Panc1 (cell line): ENCODE measurements around the gene CPNE6. TPM values are rescaled to one million over a fixed set of nuclear protein-coding genes. Genes with fewer than 3 reads are reported as not detected.

ENCODE experiments used
- ATAC-seq: fragments of 200-7000 bp; cut with Tn5 transposase; 2 replicates; pipeline ENCODE4 v1.9.1; 2020; ENCODE audit warnings: mild to moderate bottlenecking, moderate library complexity
- BruUV-seq: library from RNA; stranded (reverse); fragments of 400-500 nt; replicated peaks from 2 replicates; lab custom pipeline; 2021; lab: Mats Ljungman, UMichigan
- CTCF ChIA-PET: fragments of 300-600 bp; sonication (Branson Sonifier 250); formaldehyde crosslinking; loops from one replicate; lab custom pipeline; 2022; ENCODE audit warnings: antibody characterized with exemption; lab: Charles Lee
- POLR2A ChIA-PET: fragments of 300-600 bp; sonication (Branson Sonifier 250); formaldehyde crosslinking; loops from one replicate; lab custom pipeline; 2022; ENCODE audit warnings: antibody characterized with exemption; lab: Charles Lee
- DNase-seq: peaks from one replicate; pipeline ENCODE4 v3.0.0-alpha.2; 2010; ENCODE audit warnings: low read depth, low spot score
- H3K27ac ChIP-seq: 2 replicates; pipeline ENCODE4 v1.5.1; 2011; ENCODE audit warnings: mild to moderate bottlenecking, low read length, inconsistent platforms
- H3K27me3 ChIP-seq: fragments of 200-500 bp; sonication (Bioruptor generic); 2 replicates; pipeline ENCODE4 v1.6.0; 2014; ENCODE audit warnings: low read length, inconsistent platforms; ENCODE audit not compliant: control insufficient read depth, insufficient read depth
- H3K36me3 ChIP-seq: fragments of 200-500 bp; sonication (Bioruptor generic); 2 replicates; pipeline ENCODE4 v1.5.1; 2014; ENCODE audit warnings: inconsistent platforms, mild to moderate bottlenecking, low read length, moderate library complexity; ENCODE audit not compliant: control insufficient read depth, insufficient read depth
- H3K4me1 ChIP-seq: 2 replicates; pipeline ENCODE4 v1.5.1; 2011; ENCODE audit warnings: inconsistent platforms, mild to moderate bottlenecking, low read length, moderate library complexity; ENCODE audit not compliant: control insufficient read depth, insufficient read depth
- H3K4me3 ChIP-seq, 2 experiments: 2 replicates each; pipeline ENCODE4 v1.5.1; 2011 to 2012; ENCODE audit warnings: low read depth in 2 of 2, low read length in 2 of 2, mild to moderate bottlenecking in 2 of 2, inconsistent platforms in 1 of 2, moderate library complexity in 1 of 2
- H3K9me3 ChIP-seq: fragments of 200-500 bp; sonication (Bioruptor generic); 2 replicates; pipeline ENCODE4 v1.5.1; 2014; ENCODE audit warnings: low read depth, mild to moderate bottlenecking, inconsistent platforms, low read length, moderate library complexity; ENCODE audit not compliant: control insufficient read depth, insufficient read depth
- POLR2AphosphoS5 ChIP-seq: IDR thresholded peaks from 2 replicates; pipeline ENCODE4 v1.6.1; 2012; ENCODE audit warnings: mild to moderate bottlenecking, low read depth, low read length, moderate library complexity
- SIN3A ChIP-seq: IDR thresholded peaks from 2 replicates; pipeline ENCODE4 v1.6.1; 2012; ENCODE audit warnings: low read depth, mild to moderate bottlenecking, low read length, moderate library complexity, borderline replicate concordance; ENCODE audit not compliant: insufficient read depth
- TCF7L2 ChIP-seq: IDR thresholded peaks from 2 replicates; pipeline ENCODE4 v1.6.1; 2011; ENCODE audit warnings: mild to moderate bottlenecking, low read depth, low read length, inconsistent platforms
- in situ Hi-C: cut with HindIII; loops from 2 replicates; pipeline ENCODE4 v1.10.0; 2016; ENCODE audit warnings: low sequenced_read_pairs, low pct_unique_long_range_greater_than_20kb
- intact Hi-C: fragments of 100-400 bp; cut with micrococcal nuclease; formaldehyde crosslinking; loops from one replicate; pipeline ENCODE4 v1.10.0; 2022; ENCODE audit not compliant: unreplicated experiment
- total RNA-seq: library from RNA; stranded (reverse); gene quantifications from one replicate; pipeline ENCODE4 v1.2.1, GENCODE V29; 2021; ENCODE audit not compliant: unreplicated experiment
- TF ChIP-seq, protein P1 (sequence below), 2 experiments: IDR thresholded peaks; 2 replicates each; pipeline ENCODE4 v1.6.1; 2011 to 2012; ENCODE audit warnings: low read depth in 2 of 2, control low read depth in 1 of 2, low read length in 1 of 2, mild to moderate bottlenecking in 1 of 2, moderate library complexity in 1 of 2; ENCODE audit not compliant: insufficient read depth in 1 of 2
- TF ChIP-seq, protein P2 (sequence below): fragments of 450-650 bp; IDR thresholded peaks from 2 replicates; pipeline ENCODE4 v1.5.1; 2017; ENCODE audit warnings: mild to moderate bottlenecking

CPNE6 gene
- total RNA-seq, 1 experiment from 2014 or later = not detected

DNA sequence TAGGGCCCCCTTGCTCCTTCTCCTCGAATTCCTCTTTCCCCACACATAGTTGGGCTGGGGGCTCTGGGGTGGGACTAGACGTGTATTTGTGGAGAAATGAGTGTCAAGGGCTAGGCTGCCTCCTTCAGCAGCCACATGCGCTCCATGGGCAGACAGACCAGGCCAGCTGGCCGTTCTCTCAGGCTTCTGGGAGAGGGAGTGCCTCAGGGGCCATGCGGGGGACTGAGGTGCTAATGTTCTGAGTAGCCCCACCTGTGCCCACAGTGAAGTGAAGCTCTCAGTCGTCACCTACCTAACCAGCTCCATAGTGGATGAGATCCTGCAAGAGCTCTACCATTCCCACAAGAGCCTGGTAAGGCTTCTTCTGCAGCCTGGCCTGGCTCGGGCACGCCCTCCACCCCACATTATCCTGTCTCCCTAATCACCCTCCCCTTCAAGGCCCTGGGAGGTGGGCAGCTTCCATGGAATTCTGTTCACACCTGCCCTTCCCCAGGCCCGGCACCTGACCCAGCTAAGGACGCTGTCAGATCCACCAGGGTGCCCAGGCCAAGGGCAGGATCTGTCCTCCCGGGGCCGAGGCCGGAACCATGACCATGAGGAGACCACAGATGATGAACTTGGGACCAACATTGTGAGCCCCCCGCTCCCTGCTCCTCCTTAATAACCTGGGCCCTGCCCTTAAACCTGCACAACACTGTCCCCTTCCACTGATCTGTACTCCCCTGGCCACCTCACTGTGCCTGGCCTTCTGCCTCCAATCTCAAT, 9.0 kb upstream of the CPNE6 start:
- no peak for ATAC-seq
- H3K36me3 ChIP-seq = no peaks in the 10 kb centered on the region
- no peak for TF ChIP-seq POLR2AphosphoS5
- no peak for TF ChIP-seq SIN3A
- no peak for TF ChIP-seq TCF7L2
- TF ChIP-seq, protein P1, sequence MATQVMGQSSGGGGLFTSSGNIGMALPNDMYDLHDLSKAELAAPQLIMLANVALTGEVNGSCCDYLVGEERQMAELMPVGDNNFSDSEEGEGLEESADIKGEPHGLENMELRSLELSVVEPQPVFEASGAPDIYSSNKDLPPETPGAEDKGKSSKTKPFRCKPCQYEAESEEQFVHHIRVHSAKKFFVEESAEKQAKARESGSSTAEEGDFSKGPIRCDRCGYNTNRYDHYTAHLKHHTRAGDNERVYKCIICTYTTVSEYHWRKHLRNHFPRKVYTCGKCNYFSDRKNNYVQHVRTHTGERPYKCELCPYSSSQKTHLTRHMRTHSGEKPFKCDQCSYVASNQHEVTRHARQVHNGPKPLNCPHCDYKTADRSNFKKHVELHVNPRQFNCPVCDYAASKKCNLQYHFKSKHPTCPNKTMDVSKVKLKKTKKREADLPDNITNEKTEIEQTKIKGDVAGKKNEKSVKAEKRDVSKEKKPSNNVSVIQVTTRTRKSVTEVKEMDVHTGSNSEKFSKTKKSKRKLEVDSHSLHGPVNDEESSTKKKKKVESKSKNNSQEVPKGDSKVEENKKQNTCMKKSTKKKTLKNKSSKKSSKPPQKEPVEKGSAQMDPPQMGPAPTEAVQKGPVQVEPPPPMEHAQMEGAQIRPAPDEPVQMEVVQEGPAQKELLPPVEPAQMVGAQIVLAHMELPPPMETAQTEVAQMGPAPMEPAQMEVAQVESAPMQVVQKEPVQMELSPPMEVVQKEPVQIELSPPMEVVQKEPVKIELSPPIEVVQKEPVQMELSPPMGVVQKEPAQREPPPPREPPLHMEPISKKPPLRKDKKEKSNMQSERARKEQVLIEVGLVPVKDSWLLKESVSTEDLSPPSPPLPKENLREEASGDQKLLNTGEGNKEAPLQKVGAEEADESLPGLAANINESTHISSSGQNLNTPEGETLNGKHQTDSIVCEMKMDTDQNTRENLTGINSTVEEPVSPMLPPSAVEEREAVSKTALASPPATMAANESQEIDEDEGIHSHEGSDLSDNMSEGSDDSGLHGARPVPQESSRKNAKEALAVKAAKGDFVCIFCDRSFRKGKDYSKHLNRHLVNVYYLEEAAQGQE (IDR thresholded peaks at IDR 0.05; ENCODE audit: insufficient read depth in 1 of 2, low read depth in 2 of 2, low read length in 1 of 2) = no peak
- TF ChIP-seq, protein P2, sequence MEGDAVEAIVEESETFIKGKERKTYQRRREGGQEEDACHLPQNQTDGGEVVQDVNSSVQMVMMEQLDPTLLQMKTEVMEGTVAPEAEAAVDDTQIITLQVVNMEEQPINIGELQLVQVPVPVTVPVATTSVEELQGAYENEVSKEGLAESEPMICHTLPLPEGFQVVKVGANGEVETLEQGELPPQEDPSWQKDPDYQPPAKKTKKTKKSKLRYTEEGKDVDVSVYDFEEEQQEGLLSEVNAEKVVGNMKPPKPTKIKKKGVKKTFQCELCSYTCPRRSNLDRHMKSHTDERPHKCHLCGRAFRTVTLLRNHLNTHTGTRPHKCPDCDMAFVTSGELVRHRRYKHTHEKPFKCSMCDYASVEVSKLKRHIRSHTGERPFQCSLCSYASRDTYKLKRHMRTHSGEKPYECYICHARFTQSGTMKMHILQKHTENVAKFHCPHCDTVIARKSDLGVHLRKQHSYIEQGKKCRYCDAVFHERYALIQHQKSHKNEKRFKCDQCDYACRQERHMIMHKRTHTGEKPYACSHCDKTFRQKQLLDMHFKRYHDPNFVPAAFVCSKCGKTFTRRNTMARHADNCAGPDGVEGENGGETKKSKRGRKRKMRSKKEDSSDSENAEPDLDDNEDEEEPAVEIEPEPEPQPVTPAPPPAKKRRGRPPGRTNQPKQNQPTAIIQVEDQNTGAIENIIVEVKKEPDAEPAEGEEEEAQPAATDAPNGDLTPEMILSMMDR = no peak
- in situ Hi-C loops (no loop called here), intact Hi-C loops (no loop called here)
- H3K9me3 ChIP-seq = no peaks in the 10 kb centered on the region
- ChIA-PET POLR2A (no interaction called here), CTCF (no interaction called here)
- H3K27me3 ChIP-seq = no peaks in the 10 kb centered on the region
- H3K4me3 ChIP-seq = no peak overlapping the region
- no peak overlapping the region for H3K27ac ChIP-seq
- BruUV-seq = no TSS peak
- no peaks in the 10 kb centered on the region for H3K4me1 ChIP-seq
- DNase-seq = no peak

DNA sequence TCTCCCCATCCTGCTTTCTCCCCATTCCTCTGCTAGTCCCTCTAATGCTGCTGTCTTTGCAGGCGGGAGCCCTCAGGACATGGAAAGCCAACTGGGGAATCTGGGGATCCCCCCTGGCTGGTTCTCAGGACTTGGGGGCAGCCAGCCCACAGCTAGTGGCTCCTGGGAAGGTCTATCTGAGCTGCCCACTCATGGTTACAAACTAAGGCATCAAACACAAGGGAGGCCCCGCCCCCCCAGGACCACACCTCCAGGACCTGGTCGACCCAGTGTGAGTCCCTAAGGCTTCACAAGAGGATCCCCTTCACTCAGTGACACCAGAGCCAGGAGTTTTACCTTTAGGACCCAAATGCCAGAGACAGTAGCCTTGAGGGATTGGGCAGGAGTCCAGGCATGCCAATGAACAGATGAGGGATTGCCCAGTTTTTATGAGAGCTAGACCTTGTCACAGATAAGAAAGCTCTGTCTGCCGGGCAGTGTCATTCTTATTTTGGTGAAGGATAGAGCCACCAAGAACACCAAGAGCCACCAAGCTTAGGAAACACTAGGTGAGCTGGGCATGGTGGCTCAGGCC, 8.0 kb upstream of the CPNE6 start:
- CTCF ChIA-PET = no interaction called here
- intact Hi-C loops = no loop called here
- H3K4me1 ChIP-seq = no peaks in the 10 kb centered on the region
- DNase-seq = no peak
- no peaks in the 10 kb centered on the region for H3K27me3 ChIP-seq
- no peak overlapping the region for H3K27ac ChIP-seq
- H3K36me3 ChIP-seq = no peaks in the 10 kb centered on the region
- BruUV-seq = no TSS peak
- TF ChIP-seq, protein P2 = no peak
- TF ChIP-seq SIN3A = no peak
- no peak for TF ChIP-seq TCF7L2
- TF ChIP-seq POLR2AphosphoS5 = no peak
- TF ChIP-seq, protein P1 (IDR thresholded peaks at IDR 0.05; ENCODE audit: insufficient read depth in 1 of 2, low read depth in 2 of 2, low read length in 1 of 2) = no peak
- H3K9me3 ChIP-seq = no peaks in the 10 kb centered on the region
- POLR2A ChIA-PET = no interaction called here
- no peak overlapping the region for H3K4me3 ChIP-seq
- in situ Hi-C loops = no loop called here
- ATAC-seq = no peak
